Fibroblast of lung (primary cell): ENCODE data around the gene RTTN. TPM values are rescaled to one million over a fixed set of nuclear protein-coding genes. Genes with fewer than 3 reads are reported as not detected.

Experiments used
- DNase-seq, 2 donors: peaks; one replicate each; pipeline versions ENCODE4 v3.0.0 to v3.0.0-alpha.2; 2010; ENCODE audit warnings: low read depth in 2 of 2
- H2AFZ ChIP-seq: 2 replicates; pipeline ENCODE4 v1.5.1; 2012; ENCODE audit warnings: low read length, control low read depth, inconsistent platforms
- H3K27ac ChIP-seq: 2 replicates; pipeline ENCODE4 v1.5.1; 2011; ENCODE audit warnings: low read length, control low read depth; ENCODE audit not compliant: insufficient read depth
- H3K27me3 ChIP-seq: 2 replicates; pipeline ENCODE4 v1.5.1; 2011; ENCODE audit warnings: mild to moderate bottlenecking, low read length; ENCODE audit not compliant: control insufficient read depth, insufficient read depth
- H3K36me3 ChIP-seq: 2 replicates; pipeline ENCODE4 v1.5.1; 2011; ENCODE audit warnings: low read length; ENCODE audit not compliant: control insufficient read depth, insufficient read depth
- H3K4me1 ChIP-seq: 2 replicates; pipeline ENCODE4 v1.5.1; 2011; ENCODE audit warnings: low read length; ENCODE audit not compliant: control insufficient read depth, insufficient read depth; ENCODE audit errors: extremely low read depth
- H3K4me2 ChIP-seq: 2 replicates; pipeline ENCODE4 v1.5.1; 2011; ENCODE audit warnings: low read length, control low read depth; ENCODE audit not compliant: insufficient read depth; ENCODE audit errors: extremely low read depth
- H3K4me3 ChIP-seq, 4 experiments: fragments of 200-600 bp in 1 of 4; sonication (generic) in 1 of 4; replicated peaks in 1 of 4; 2 replicates each; pipeline ENCODE4 v1.5.1; 2011 to 2016; ENCODE audit warnings: low read length in 4 of 4, low read depth in 3 of 4, mild to moderate bottlenecking in 3 of 4, control low read depth in 2 of 4, inconsistent platforms in 1 of 4, mixed read lengths in 1 of 4; ENCODE audit not compliant: insufficient read depth in 1 of 4; ENCODE audit errors: control extremely low read depth in 1 of 4
- H3K79me2 ChIP-seq: 2 replicates; pipeline ENCODE4 v1.5.1; 2012; ENCODE audit warnings: mild to moderate bottlenecking, low read length, inconsistent platforms; ENCODE audit not compliant: control insufficient read depth, insufficient read depth
- H3K9ac ChIP-seq: 2 replicates; pipeline ENCODE4 v1.5.1; 2011; ENCODE audit warnings: mild to moderate bottlenecking, low read length, control low read depth; ENCODE audit not compliant: insufficient read depth
- H3K9me3 ChIP-seq: 2 replicates; pipeline ENCODE4 v1.5.1; 2012; ENCODE audit warnings: low read depth, low read length; ENCODE audit not compliant: control insufficient read depth, insufficient read depth
- H4K20me1 ChIP-seq: 2 replicates; pipeline ENCODE4 v1.5.1; 2011; ENCODE audit warnings: low read length; ENCODE audit not compliant: control insufficient read depth, insufficient read depth; ENCODE audit errors: extremely low read depth
- CTCF ChIP-seq, 2 donors: IDR thresholded peaks in 1 of 2; conservative IDR thresholded peaks in 1 of 2; 1 replicate in 1 of 2; 2 replicates in 1 of 2; pipeline ENCODE4 v1.5.1; 2011 to 2012; ENCODE audit warnings: low read length in 2 of 2, control low read depth in 1 of 2, inconsistent platforms in 1 of 2, low read depth in 1 of 2, mild to moderate bottlenecking in 1 of 2
- EZH2 ChIP-seq: IDR thresholded peaks from 2 replicates; pipeline ENCODE4 v1.5.1; 2012; ENCODE audit warnings: low read length, control low read depth, mild to moderate bottlenecking; ENCODE audit errors: missing control alignments
- polyA plus RNA-seq, 2 donors: library from polyadenylated mRNA; depleted of rRNA in 1 of 2; stranded (reverse) in 1 of 2; unstranded in 1 of 2; fragments of >200 nt; gene quantifications; 2 replicates each; pipeline ENCODE4 v1.2.1, GENCODE V29; 2011 to 2012; ENCODE audit warnings: missing spikeins in 1 of 2
- total RNA-seq: library from RNA; depleted of rRNA; stranded (reverse); fragments of >200 nt; gene quantifications from 2 replicates; pipeline ENCODE4 v1.2.1, GENCODE V29; 2014

Gene RTTN
- total and polyA plus RNA-seq, 2 donors (not counting 1 experiment from before 2014, with no cell fraction given), result 5.4 to 19.0 TPM

DNA sequence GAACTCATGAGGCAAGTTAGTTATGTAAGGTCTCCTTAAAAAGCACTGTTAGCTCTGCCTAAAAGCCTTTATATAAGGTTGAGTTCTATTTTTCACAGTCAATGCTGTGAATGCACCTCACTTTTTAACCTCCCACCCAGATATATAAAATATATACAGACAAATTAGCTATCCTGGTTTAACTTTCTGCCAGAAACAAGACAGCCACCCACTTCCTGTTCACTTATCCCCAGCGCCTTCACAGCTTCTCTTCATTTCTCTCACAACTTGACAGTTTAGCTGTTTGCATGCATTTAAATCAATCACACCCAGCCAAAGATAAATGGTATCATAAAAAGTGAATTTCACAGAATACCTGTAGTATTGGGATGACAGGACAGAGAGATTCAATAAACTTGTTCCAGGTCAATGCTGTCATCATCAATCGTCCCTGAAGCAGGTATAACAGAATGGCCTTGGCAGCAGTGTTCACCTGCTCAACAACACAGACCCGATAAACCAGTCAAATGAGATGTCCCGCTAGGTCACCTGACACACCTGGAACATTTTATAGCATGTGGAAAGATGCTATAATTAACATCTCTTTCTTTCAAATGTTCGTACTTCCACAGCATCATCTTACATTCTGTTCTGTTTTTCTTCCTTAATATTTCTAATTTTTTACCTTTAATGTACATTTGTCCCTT is 55.7 kb downstream of the RTTN start:
- no peak overlapping the region for H2AFZ ChIP-seq

DNA sequence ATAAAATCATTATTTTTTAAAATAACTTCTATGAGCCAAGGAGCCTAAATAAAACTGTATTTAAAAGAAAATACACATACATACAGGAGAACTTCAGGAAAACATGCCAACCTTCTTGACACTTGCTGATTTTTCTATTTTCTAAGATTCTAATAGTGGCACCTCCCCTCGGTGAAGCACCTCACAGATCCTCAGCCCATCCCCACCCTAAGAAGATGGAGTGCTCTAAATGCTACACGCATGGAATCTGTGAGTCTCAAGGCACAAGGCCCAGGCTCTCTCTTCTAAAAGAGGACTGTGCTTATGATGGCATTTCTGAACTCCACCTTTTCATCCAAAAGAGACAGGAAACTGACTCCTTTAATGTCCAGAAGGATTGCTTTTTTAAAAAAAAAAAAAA is 56.3 kb downstream of the RTTN start:
- no peak for TF ChIP-seq CTCF (conservative IDR thresholded peaks at IDR 0.05 in 1 of 2, IDR thresholded peaks at IDR 0.05 in 1 of 2; ENCODE audit: low read depth in 1 of 2, low read length in 2 of 2)
- no peak for TF ChIP-seq EZH2

More for the DNA sequence above, 55.7 kb downstream of the RTTN start:
- peaks cover 3% of the 10 kb centered on the region for H3K4me1 ChIP-seq
- no peak for TF ChIP-seq CTCF (conservative IDR thresholded peaks at IDR 0.05 in 1 of 2, IDR thresholded peaks at IDR 0.05 in 1 of 2; ENCODE audit: low read depth in 1 of 2, low read length in 2 of 2)
- no peak for TF ChIP-seq EZH2
- no peak overlapping the region for H3K27ac ChIP-seq
- H4K20me1 ChIP-seq, result no peaks in the 10 kb centered on the region
- no peak overlapping the region for H3K4me2 ChIP-seq
- no peak for DNase-seq
- no peaks in the 10 kb centered on the region for H3K9me3 ChIP-seq
- H3K36me3 ChIP-seq, result no peaks in the 10 kb centered on the region
- no peak overlapping the region for H3K4me3 ChIP-seq
- no peaks in the 10 kb centered on the region for H3K79me2 ChIP-seq
- no peaks in the 10 kb centered on the region for H3K27me3 ChIP-seq
- H3K9ac ChIP-seq, result no peak overlapping the region

DNA sequence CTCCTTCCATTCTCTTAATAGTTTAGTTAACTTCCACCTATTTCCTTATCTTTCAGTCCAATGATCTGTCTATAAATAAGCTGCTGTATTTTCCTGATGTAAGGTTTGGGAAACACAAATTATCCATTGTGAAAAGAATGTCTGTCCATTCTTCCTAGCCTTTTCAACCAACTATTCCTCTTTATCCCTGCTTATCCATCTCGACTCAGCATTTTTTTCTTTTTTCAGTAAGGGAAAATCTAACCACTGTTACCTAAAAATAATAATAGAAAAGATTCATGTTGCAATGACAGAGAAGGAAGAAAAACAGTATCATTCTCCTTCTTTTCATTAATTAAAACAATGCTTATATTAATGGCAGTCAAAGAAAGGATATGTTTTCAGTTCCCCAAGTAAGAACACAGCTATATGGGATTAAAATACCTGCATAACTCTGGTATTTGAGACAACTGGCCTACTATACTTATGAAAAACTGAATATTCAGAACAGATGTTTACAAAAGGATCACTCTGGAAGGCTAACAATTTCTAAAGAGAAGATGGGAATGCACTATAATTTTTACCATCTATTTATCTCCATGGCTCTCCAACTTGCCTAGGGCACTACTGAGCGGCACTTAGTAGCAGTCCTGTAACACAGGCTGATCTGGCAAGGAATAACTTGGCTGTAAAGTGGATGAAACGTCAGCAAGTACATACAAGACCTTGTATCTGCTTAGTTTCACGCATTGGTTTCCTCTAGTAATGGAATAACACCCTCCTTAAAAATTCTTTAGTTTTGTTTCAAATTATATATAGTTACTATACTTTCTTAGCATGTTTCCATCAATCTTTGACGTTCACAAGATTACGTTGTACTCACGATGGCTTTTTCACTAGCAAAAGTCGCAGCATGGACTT is 57.2 kb downstream of the RTTN start:
- H3K4me2 ChIP-seq, result no peak overlapping the region
- H3K9ac ChIP-seq, result no peak overlapping the region
- no peak overlapping the region for H3K27ac ChIP-seq
- no peak overlapping the region for H2AFZ ChIP-seq
- H3K4me3 ChIP-seq, result no peak overlapping the region
- TF ChIP-seq EZH2 (no peak), CTCF (conservative IDR thresholded peaks at IDR 0.05 in 1 of 2, IDR thresholded peaks at IDR 0.05 in 1 of 2; ENCODE audit: low read depth in 1 of 2, low read length in 2 of 2) (no peak)
- H3K36me3 ChIP-seq, result no peaks in the 10 kb centered on the region
- H3K79me2 ChIP-seq, result no peaks in the 10 kb centered on the region
- H4K20me1 ChIP-seq, result no peaks in the 10 kb centered on the region
- DNase-seq, result no peak
- no peaks in the 10 kb centered on the region for H3K27me3 ChIP-seq
- H3K9me3 ChIP-seq, result no peaks in the 10 kb centered on the region
- H3K4me1 ChIP-seq, result no peaks in the 10 kb centered on the region

More for the DNA sequence above, 56.3 kb downstream of the RTTN start:
- Histone ChIP-seq H3K9ac (no peak overlapping the region), H3K4me1 (no peaks in the 10 kb centered on the region), H3K36me3 (no peaks in the 10 kb centered on the region), H3K27ac (no peak overlapping the region), H4K20me1 (no peaks in the 10 kb centered on the region), H3K27me3 (no peaks in the 10 kb centered on the region), H3K9me3 (no peaks in the 10 kb centered on the region), H2AFZ (no peak overlapping the region), H3K4me2 (no peak overlapping the region), H3K79me2 (no peaks in the 10 kb centered on the region), H3K4me3 (no peak overlapping the region)
- no peak for DNase-seq
